ENCODE results near the gene PLA2G6. TPM values are rescaled to one million over a fixed set of nuclear protein-coding genes. Genes with fewer than 3 reads are reported as not detected.

The PLA2G6 gene
- total RNA-seq, 2 donors from 2014 or later = 41.5 to 68.0 TPM

DNA sequence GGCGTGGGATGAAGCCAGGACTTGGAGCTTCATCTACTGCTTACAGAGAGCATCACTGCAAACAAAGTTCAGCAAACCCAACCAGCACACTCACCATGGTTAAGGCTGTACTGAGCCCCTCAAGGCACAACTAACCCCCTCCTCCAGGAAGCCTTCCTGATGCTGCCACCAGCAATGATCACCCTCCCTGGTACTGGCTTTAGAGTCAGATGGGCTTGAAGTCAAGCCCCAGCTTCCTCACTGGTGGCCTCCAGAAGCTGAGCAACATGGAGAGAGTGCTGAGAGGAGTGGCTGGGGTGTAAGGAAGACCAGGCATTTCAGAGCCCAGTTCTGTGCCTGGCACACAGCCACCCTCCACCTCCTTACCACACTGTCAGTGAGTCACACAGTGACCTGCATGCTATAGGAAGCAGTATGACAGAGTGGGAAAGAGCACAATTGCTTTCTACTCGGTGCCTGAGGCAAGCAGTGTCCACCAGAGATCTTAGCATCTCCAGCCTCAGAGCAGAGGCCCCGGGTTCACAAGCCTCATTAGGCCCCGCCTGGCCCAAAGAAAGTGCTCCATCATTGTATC lies 46.4 kb downstream of the PLA2G6 start:
- no peak for DNase-seq
- Histone ChIP-seq H3K36me3 (replicated peaks in 1 of 2; ENCODE audit: insufficient read depth in 1 of 2, low read depth in 2 of 2) (no peaks in the 10 kb centered on the region), H3K9me3 (no peaks in the 10 kb centered on the region), H3K27ac (no peak overlapping the region), H3K27me3 (no peaks in the 10 kb centered on the region), H3K4me1 (no peaks in the 10 kb centered on the region), H3K4me3 (no peak overlapping the region)
- TF ChIP-seq, protein P1, sequence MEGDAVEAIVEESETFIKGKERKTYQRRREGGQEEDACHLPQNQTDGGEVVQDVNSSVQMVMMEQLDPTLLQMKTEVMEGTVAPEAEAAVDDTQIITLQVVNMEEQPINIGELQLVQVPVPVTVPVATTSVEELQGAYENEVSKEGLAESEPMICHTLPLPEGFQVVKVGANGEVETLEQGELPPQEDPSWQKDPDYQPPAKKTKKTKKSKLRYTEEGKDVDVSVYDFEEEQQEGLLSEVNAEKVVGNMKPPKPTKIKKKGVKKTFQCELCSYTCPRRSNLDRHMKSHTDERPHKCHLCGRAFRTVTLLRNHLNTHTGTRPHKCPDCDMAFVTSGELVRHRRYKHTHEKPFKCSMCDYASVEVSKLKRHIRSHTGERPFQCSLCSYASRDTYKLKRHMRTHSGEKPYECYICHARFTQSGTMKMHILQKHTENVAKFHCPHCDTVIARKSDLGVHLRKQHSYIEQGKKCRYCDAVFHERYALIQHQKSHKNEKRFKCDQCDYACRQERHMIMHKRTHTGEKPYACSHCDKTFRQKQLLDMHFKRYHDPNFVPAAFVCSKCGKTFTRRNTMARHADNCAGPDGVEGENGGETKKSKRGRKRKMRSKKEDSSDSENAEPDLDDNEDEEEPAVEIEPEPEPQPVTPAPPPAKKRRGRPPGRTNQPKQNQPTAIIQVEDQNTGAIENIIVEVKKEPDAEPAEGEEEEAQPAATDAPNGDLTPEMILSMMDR (IDR thresholded peaks at IDR 0.05) = no peak
- TF ChIP-seq POLR2A (IDR thresholded peaks at IDR 0.05) = no peak
- 80 to 93% methylated on average over 2 to 4 of the region's 4 CpGs for WGBS, 2 donors
- ATAC-seq = no peak
- intact Hi-C loops (cut with DNase I) = no loop called here

DNA sequence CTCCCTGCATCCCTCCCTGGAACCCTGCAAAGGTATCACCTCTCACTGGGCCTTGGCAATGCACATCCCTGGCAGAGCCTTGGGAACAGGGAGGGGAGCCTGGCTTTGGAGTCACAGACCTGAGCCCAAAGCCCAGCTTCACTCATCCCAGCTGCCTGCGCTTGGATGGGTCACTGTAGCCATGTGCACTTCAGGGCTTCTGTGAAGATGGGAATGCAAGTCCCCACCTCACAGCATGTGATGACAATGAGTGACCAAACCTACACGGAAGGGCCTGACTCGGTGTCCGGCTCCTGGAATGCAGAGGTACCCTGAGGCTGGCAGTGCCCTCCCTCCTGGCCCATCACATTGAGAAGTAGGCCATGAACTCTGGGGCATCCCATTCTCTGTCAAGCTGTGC lies 48.3 kb downstream of the PLA2G6 start:
- ATAC-seq = no peak
- DNase-seq = no peak
- 98% methylated on average over 4 of the region's 4 CpGs; no CpG with 5 or more reads in 1 of the 2 donors for WGBS, 2 donors
- Histone ChIP-seq H3K4me3 (no peak overlapping the region), H3K4me1 (no peaks in the 10 kb centered on the region), H3K9me3 (no peaks in the 10 kb centered on the region), H3K27ac (no peak overlapping the region), H3K27me3 (no peaks in the 10 kb centered on the region), H3K36me3 (replicated peaks in 1 of 2; ENCODE audit: insufficient read depth in 1 of 2, low read depth in 2 of 2) (no peaks in the 10 kb centered on the region)
- no peak for TF ChIP-seq POLR2A (IDR thresholded peaks at IDR 0.05)
- TF ChIP-seq, protein P1 (IDR thresholded peaks at IDR 0.05) = no peak
- intact Hi-C loops (cut with DNase I) = no loop called here

DNA sequence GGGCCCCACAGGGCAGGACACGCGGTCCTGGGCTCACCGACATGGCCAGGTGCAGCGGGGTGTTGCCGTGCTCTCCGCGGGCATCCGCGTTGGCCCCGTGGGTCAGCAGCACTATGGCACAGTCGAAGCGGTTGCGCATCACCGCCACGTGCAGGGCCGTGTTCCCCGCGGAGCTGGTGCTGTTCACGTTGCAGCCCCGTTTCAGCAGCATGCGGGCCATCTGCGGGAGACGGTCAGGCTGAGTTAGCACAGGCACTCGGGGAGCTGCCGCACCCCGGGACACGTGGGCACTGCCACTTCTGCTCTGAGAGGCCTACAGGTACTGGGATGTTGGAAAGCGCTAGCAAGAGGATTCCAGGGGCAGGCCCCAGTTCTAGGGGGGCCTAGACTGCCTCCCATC lies 48.8 kb downstream of the PLA2G6 start:
- no peak for TF ChIP-seq POLR2A (IDR thresholded peaks at IDR 0.05)
- TF ChIP-seq, protein P1 (IDR thresholded peaks at IDR 0.05) = no peak
- no peaks in the 10 kb centered on the region for H3K9me3 ChIP-seq
- no peak for ATAC-seq
- no peak overlapping the region for H3K27ac ChIP-seq
- no peaks in the 10 kb centered on the region for H3K27me3 ChIP-seq
- no peak overlapping the region for H3K4me3 ChIP-seq
- 89 to 92% methylated on average over 7 to 27 of the region's 28 CpGs for WGBS, 2 donors
- intact Hi-C loops (cut with DNase I) = no loop called here
- H3K36me3 ChIP-seq (replicated peaks in 1 of 2; ENCODE audit: insufficient read depth in 1 of 2, low read depth in 2 of 2) = no peaks in the 10 kb centered on the region
- DNase-seq = no peak
- H3K4me1 ChIP-seq = no peaks in the 10 kb centered on the region

DNA sequence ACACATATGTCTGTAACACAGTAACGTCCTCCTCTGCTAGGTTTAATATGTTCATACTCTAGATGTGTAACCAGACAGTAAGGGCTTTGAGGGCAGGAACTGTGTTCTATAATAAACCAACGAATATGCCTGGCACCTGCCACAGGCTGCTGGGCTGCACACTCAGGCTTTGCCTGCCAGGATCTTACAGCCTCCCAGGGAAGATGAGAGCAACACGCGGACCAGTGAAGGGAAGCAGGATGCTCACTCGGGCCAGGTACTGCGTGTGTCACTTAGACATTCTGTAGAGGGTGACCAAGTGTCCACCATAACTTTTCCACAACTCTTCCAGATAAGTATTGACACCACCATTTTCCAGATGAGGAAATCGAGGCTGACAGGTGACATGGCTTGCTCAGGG lies 49.5 kb downstream of the PLA2G6 start:
- no peaks in the 10 kb centered on the region for H3K4me1 ChIP-seq
- no peaks in the 10 kb centered on the region for H3K27me3 ChIP-seq
- intact Hi-C loops (cut with DNase I) = no loop called here
- no peaks in the 10 kb centered on the region for H3K36me3 ChIP-seq (replicated peaks in 1 of 2; ENCODE audit: insufficient read depth in 1 of 2, low read depth in 2 of 2)
- whole genome bisulfite sequencing, 2 donors = 85% methylated on average over 7 of the region's 7 CpGs
- no peaks in the 10 kb centered on the region for H3K9me3 ChIP-seq
- H3K4me3 ChIP-seq = no peak overlapping the region
- no peak for TF ChIP-seq POLR2A (IDR thresholded peaks at IDR 0.05)
- TF ChIP-seq, protein P1 (IDR thresholded peaks at IDR 0.05) = no peak
- H3K27ac ChIP-seq = no peak overlapping the region
- DNase-seq (no peak), ATAC-seq (no peak)

DNA sequence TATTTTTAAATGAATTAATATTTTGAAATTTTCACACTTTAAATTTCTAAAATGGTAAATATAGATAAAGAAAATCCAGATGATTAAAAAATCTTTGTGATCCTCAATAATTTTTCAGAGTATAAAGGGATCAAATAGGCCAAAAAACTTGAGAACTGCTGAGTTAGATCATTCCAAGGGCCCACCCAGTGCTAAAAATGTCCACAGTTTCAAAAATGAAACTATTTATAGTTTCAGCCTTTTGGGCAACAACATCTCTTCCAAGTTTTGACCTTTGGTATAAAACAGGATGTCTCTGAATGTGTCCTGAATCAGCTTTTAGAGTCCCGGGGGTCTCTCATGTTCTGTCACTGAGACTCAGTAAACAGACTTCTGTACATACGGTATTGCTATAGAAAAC lies 50.2 kb downstream of the PLA2G6 start:
- no peaks in the 10 kb centered on the region for H3K27me3 ChIP-seq
- 68 to 73% methylated on average over 2 of the region's 2 CpGs for WGBS, 2 donors
- no peaks in the 10 kb centered on the region for H3K9me3 ChIP-seq
- H3K36me3 ChIP-seq (replicated peaks in 1 of 2; ENCODE audit: insufficient read depth in 1 of 2, low read depth in 2 of 2) = no peaks in the 10 kb centered on the region
- no peak for ATAC-seq
- H3K27ac ChIP-seq = no peak overlapping the region
- no peaks in the 10 kb centered on the region for H3K4me1 ChIP-seq
- H3K4me3 ChIP-seq = no peak overlapping the region
- TF ChIP-seq, protein P1 (IDR thresholded peaks at IDR 0.05) = no peak
- no peak for TF ChIP-seq POLR2A (IDR thresholded peaks at IDR 0.05)
- intact Hi-C loops (cut with DNase I) = no loop called here
- no peak for DNase-seq
